HepG2 (cell line): Measurements from ENCODE around the gene LYRM2. TPM values are rescaled to one million over a fixed set of nuclear protein-coding genes. Genes with fewer than 3 reads are reported as not detected.

Source experiments
- ARID4A ChIP-seq: sonication (generic); formaldehyde crosslinking; IDR thresholded peaks from 2 replicates; pipeline ENCODE4 v1.5.0; 2020; ENCODE audit warnings: mild to moderate bottlenecking, missing genetic modification reagents, borderline replicate concordance
- ARNT ChIP-seq: fragments of 450-650 bp; IDR thresholded peaks from 2 replicates; pipeline ENCODE4 v1.6.1; 2017
- NAIF1 ChIP-seq: sonication (generic); formaldehyde crosslinking; IDR thresholded peaks from 2 replicates; pipeline ENCODE4 v1.5.0; 2020; ENCODE audit warnings: mild to moderate bottlenecking, missing genetic modification reagents, borderline replicate concordance
- NR3C1 ChIP-seq: sonication (generic); formaldehyde crosslinking; IDR thresholded peaks from 2 replicates; pipeline ENCODE4 v1.4.0; 2020; ENCODE audit warnings: missing genetic modification reagents
- WIZ ChIP-seq: sonication (generic); formaldehyde crosslinking; IDR thresholded peaks from 2 replicates; pipeline ENCODE4 v1.5.1; 2020; ENCODE audit warnings: mild to moderate bottlenecking, missing genetic modification reagents
- ZBTB10 ChIP-seq: sonication (generic); formaldehyde crosslinking; IDR thresholded peaks from 2 replicates; pipeline ENCODE4 v1.4.0; 2020; ENCODE audit warnings: missing genetic modification reagents, borderline replicate concordance
- ZNF362 ChIP-seq: sonication (generic); formaldehyde crosslinking; IDR thresholded peaks from 2 replicates; pipeline ENCODE4 v1.4.0; 2020; ENCODE audit warnings: missing genetic modification reagents, mild to moderate bottlenecking, borderline replicate concordance
- ZXDC ChIP-seq: sonication (generic); formaldehyde crosslinking; IDR thresholded peaks from 2 replicates; pipeline ENCODE4 v1.5.0; 2020; ENCODE audit warnings: mild to moderate bottlenecking, missing genetic modification reagents
- ZZZ3 ChIP-seq: sonication (generic); formaldehyde crosslinking; IDR thresholded peaks from 2 replicates; pipeline ENCODE4 v1.4.0; 2020; ENCODE audit warnings: missing genetic modification reagents, mild to moderate bottlenecking, borderline replicate concordance
- polyA plus RNA-seq, 8 experiments: library from polyadenylated mRNA; depleted of rRNA in 3 of 8; stranded (reverse) in 7 of 8; unstranded in 1 of 8; fragments of >200 nt; fragmentation: Illumina TruSeq in 4 of 8; extraction: Trizol in 4 of 8; gene quantifications; 2 replicates each; pipeline versions ENCODE4 v1.2.1 to v1.2.3, GENCODE V29; 2011 to 2016; ENCODE audit warnings: low read depth in 4 of 8, missing spikeins in 1 of 8, mixed read lengths in 1 of 8; ENCODE audit not compliant: insufficient read depth in 1 of 8
- total RNA-seq, 5 experiments: library from RNA; depleted of rRNA; stranded (reverse); fragments of >200 nt; fragmentation: Illumina TruSeq; extraction: Trizol; gene quantifications; 2 replicates each; pipeline ENCODE4 v1.2.3, GENCODE V29; 2016; ENCODE audit warnings: low read depth in 1 of 5

Gene LYRM2
- total and polyA plus RNA-seq, 2 of the 13 experiments (the other 11 are each of a cell fraction or from before 2014, with no cell fraction given): 17.8 to 32.6 TPM

- TF ChIP-seq ZBTB10 (CRISPR knock-in tag): no peak
- TF ChIP-seq WIZ (CRISPR knock-in tag): no peak
- TF ChIP-seq ZZZ3: no peak
- no peak for TF ChIP-seq NAIF1 (CRISPR knock-in tag)
- TF ChIP-seq ARNT: no peak
- no peak for TF ChIP-seq ARID4A (CRISPR knock-in tag)
- TF ChIP-seq NR3C1 (CRISPR knock-in tag): no peak
- no peak for TF ChIP-seq ZXDC (CRISPR knock-in tag)
- no peak for TF ChIP-seq ZNF362
These were observed 20.5 kb downstream of the LYRM2 start (continued) for GRCh38 chr6:89618026-89618425.
